ENCODE results near the gene SPCS3. TPM values are rescaled to one million over a fixed set of nuclear protein-coding genes. Genes with fewer than 3 reads are reported as not detected.

SPCS3 gene
- polyA plus RNA-seq (2013, experiment 1 of 2): 77.8 TPM
- polyA plus RNA-seq (2013, experiment 2 of 2): 81.6 TPM

- peak within 1 kb of the TSS; percentile 86 for H2BK120ac ChIP-seq (ENCODE audit: low read depth, low read length)
- H3K9ac ChIP-seq (ENCODE audit: low read length): peak within 1 kb of the TSS; percentile 99
- H3K23ac ChIP-seq (ENCODE audit: low read length in 2 of 2): peak within 1 kb of the TSS in 1 of 2 experiments; percentile 72
- peak within 1 kb of the TSS; percentile 69 to 88 for H3K4ac ChIP-seq (ENCODE audit: low read depth in 1 of 2, low read length in 2 of 2)
- peak; percentile 95 for DNase-seq
- peak within 1 kb of the TSS; percentile 84 to 94 for H3K4me3 ChIP-seq (ENCODE audit: insufficient read depth in 1 of 2, low read depth in 1 of 2, low read length in 2 of 2)
- peak within 1 kb of the TSS in 1 of 2 experiments; percentile 50 for H3K14ac ChIP-seq (ENCODE audit: low read length in 2 of 2)
- no peak within 1 kb of the TSS for H2BK15ac ChIP-seq (ENCODE audit: low read depth, poor library complexity, severe bottlenecking)
- whole genome bisulfite sequencing: under 1% methylated on average over 80 of the region's 94 CpGs
- H2AFZ ChIP-seq (ENCODE audit: low read depth, low read length): peak within 1 kb of the TSS; percentile 88
- H3K4me1 ChIP-seq (ENCODE audit: control insufficient read depth, insufficient read depth, low read depth, low read length): no peaks in the 10 kb centered on the region
- H3K36me3 ChIP-seq (ENCODE audit: control insufficient read depth in 1 of 2, insufficient read depth in 2 of 2, low read depth in 1 of 2, low read length in 2 of 2): no peaks in the 10 kb centered on the region
- peak within 1 kb of the TSS; percentile 74 for H4K8ac ChIP-seq (ENCODE audit: low read length)
- H3K18ac ChIP-seq (ENCODE audit: low read depth in 1 of 2, low read length in 2 of 2): peak within 1 kb of the TSS; percentile 81 to 93
- H3K9me3 ChIP-seq (ENCODE audit: control insufficient read depth, low read length): no peaks in the 10 kb centered on the region
- peak within 1 kb of the TSS; percentile 92 for H3K4me2 ChIP-seq (ENCODE audit: low read length, poor library complexity, severe bottlenecking)
- H2BK5ac ChIP-seq (ENCODE audit: low read depth, low read length, poor library complexity, severe bottlenecking): peak within 1 kb of the TSS; percentile 33
- H2BK12ac ChIP-seq (ENCODE audit: low read length in 2 of 2): peak within 1 kb of the TSS in 1 of 2 experiments; percentile 46
- H2AK5ac ChIP-seq (ENCODE audit: low read length, severe bottlenecking): no peak within 1 kb of the TSS
- H3K79me1 ChIP-seq (replicated peaks; ENCODE audit: low read length, poor library complexity, severe bottlenecking): peaks cover 2% of the 10 kb centered on the region
- peak within 1 kb of the TSS; percentile 90 for H4K91ac ChIP-seq (ENCODE audit: low read length)
- H3K27ac ChIP-seq (ENCODE audit: low read length, poor library complexity, severe bottlenecking): peak within 1 kb of the TSS; percentile 92
- no peaks in the 10 kb centered on the region for H3K27me3 ChIP-seq (ENCODE audit: control insufficient read depth in 1 of 2, insufficient read depth in 1 of 2, low read length in 2 of 2)
Measured at GRCh38 chr4:176319704-176320339, at the start of gene SPCS3. SPCS3 (plus strand) TSS chr4:176319966; CDS start chr4:176320077, 111 bp downstream.

- no peaks in the 10 kb centered on the region for H3K79me1 ChIP-seq (replicated peaks; ENCODE audit: low read length, poor library complexity, severe bottlenecking)
- peak; percentile 98 for DNase-seq
- H2BK5ac ChIP-seq (ENCODE audit: low read depth, low read length, poor library complexity, severe bottlenecking): no peak overlapping the region
- H2BK120ac ChIP-seq (ENCODE audit: low read depth, low read length): no peak overlapping the region
- H3K14ac ChIP-seq (ENCODE audit: low read length in 2 of 2): no peak overlapping the region
- no peaks in the 10 kb centered on the region for H3K4me1 ChIP-seq (ENCODE audit: control insufficient read depth, insufficient read depth, low read depth, low read length)
- H3K27ac ChIP-seq (ENCODE audit: low read length, poor library complexity, severe bottlenecking): peak overlapping the region; percentile 97
- H4K91ac ChIP-seq (ENCODE audit: low read length): no peak overlapping the region
- H2BK12ac ChIP-seq (ENCODE audit: low read length in 2 of 2): no peak overlapping the region
- H2AK5ac ChIP-seq (ENCODE audit: low read length, severe bottlenecking): no peak overlapping the region
- peak overlapping the region; percentile 39 for H2AFZ ChIP-seq (ENCODE audit: low read depth, low read length)
- H2BK15ac ChIP-seq (ENCODE audit: low read depth, poor library complexity, severe bottlenecking): no peak overlapping the region
- H3K9me3 ChIP-seq (ENCODE audit: control insufficient read depth, low read length): no peaks in the 10 kb centered on the region
- no peaks in the 10 kb centered on the region for H3K27me3 ChIP-seq (ENCODE audit: control insufficient read depth in 1 of 2, insufficient read depth in 1 of 2, low read length in 2 of 2)
- H3K4me3 ChIP-seq (ENCODE audit: insufficient read depth in 1 of 2, low read depth in 1 of 2, low read length in 2 of 2): peak overlapping the region in 1 of 2 experiments; percentile 28
- no peak overlapping the region for H3K4me2 ChIP-seq (ENCODE audit: low read length, poor library complexity, severe bottlenecking)
- H3K4ac ChIP-seq (ENCODE audit: low read depth in 1 of 2, low read length in 2 of 2): no peak overlapping the region
- H3K18ac ChIP-seq (ENCODE audit: low read depth in 1 of 2, low read length in 2 of 2): no peak overlapping the region
- 0% methylated on average over 1 of the region's 5 CpGs for WGBS
- no peak overlapping the region for H4K8ac ChIP-seq (ENCODE audit: low read length)
- no peak overlapping the region for H3K23ac ChIP-seq (ENCODE audit: low read length in 2 of 2)
- no peaks in the 10 kb centered on the region for H3K36me3 ChIP-seq (ENCODE audit: control insufficient read depth in 1 of 2, insufficient read depth in 2 of 2, low read depth in 1 of 2, low read length in 2 of 2)
- peak overlapping the region; percentile 75 for H3K9ac ChIP-seq (ENCODE audit: low read length)
Measured at GRCh38 chr4:176270669-176271068, 49.1 kb upstream of the SPCS3 start.

- no peak overlapping the region for H2BK120ac ChIP-seq (ENCODE audit: low read depth, low read length)
- H3K36me3 ChIP-seq (ENCODE audit: control insufficient read depth in 1 of 2, insufficient read depth in 2 of 2, low read depth in 1 of 2, low read length in 2 of 2): no peaks in the 10 kb centered on the region
- 85% methylated on average over 2 of the region's 3 CpGs for WGBS
- H2BK15ac ChIP-seq (ENCODE audit: low read depth, poor library complexity, severe bottlenecking): no peak overlapping the region
- no peak overlapping the region for H2BK12ac ChIP-seq (ENCODE audit: low read length in 2 of 2)
- DNase-seq: peak; percentile 64
- H2AK5ac ChIP-seq (ENCODE audit: low read length, severe bottlenecking): no peak overlapping the region
- peak overlapping the region; percentile 95 for H3K27ac ChIP-seq (ENCODE audit: low read length, poor library complexity, severe bottlenecking)
- no peak overlapping the region for H3K4me2 ChIP-seq (ENCODE audit: low read length, poor library complexity, severe bottlenecking)
- no peak overlapping the region for H3K4ac ChIP-seq (ENCODE audit: low read depth in 1 of 2, low read length in 2 of 2)
- H3K9me3 ChIP-seq (ENCODE audit: control insufficient read depth, low read length): no peaks in the 10 kb centered on the region
- H3K4me1 ChIP-seq (ENCODE audit: control insufficient read depth, insufficient read depth, low read depth, low read length): no peaks in the 10 kb centered on the region
- H3K9ac ChIP-seq (ENCODE audit: low read length): peak overlapping the region; percentile 75
- no peaks in the 10 kb centered on the region for H3K27me3 ChIP-seq (ENCODE audit: control insufficient read depth in 1 of 2, insufficient read depth in 1 of 2, low read length in 2 of 2)
- H3K14ac ChIP-seq (ENCODE audit: low read length in 2 of 2): no peak overlapping the region
- no peak overlapping the region for H4K91ac ChIP-seq (ENCODE audit: low read length)
- no peak overlapping the region for H4K8ac ChIP-seq (ENCODE audit: low read length)
- H3K18ac ChIP-seq (ENCODE audit: low read depth in 1 of 2, low read length in 2 of 2): no peak overlapping the region
- no peak overlapping the region for H2BK5ac ChIP-seq (ENCODE audit: low read depth, low read length, poor library complexity, severe bottlenecking)
- no peak overlapping the region for H3K23ac ChIP-seq (ENCODE audit: low read length in 2 of 2)
- no peak overlapping the region for H3K4me3 ChIP-seq (ENCODE audit: insufficient read depth in 1 of 2, low read depth in 1 of 2, low read length in 2 of 2)
- H3K79me1 ChIP-seq (replicated peaks; ENCODE audit: low read length, poor library complexity, severe bottlenecking): no peaks in the 10 kb centered on the region
- H2AFZ ChIP-seq (ENCODE audit: low read depth, low read length): no peak overlapping the region
Measured at GRCh38 chr4:176271749-176272148, 48.0 kb upstream of the SPCS3 start.

- Histone ChIP-seq H3K4ac (ENCODE audit: low read depth in 1 of 2, low read length in 2 of 2) (no peak overlapping the region), H4K8ac (ENCODE audit: low read length) (no peak overlapping the region), H3K79me1 (replicated peaks; ENCODE audit: low read length, poor library complexity, severe bottlenecking) (no peaks in the 10 kb centered on the region), H2BK12ac (ENCODE audit: low read length in 2 of 2) (no peak overlapping the region), H3K23ac (ENCODE audit: low read length in 2 of 2) (no peak overlapping the region), H3K18ac (ENCODE audit: low read depth in 1 of 2, low read length in 2 of 2) (no peak overlapping the region), H2BK120ac (ENCODE audit: low read depth, low read length) (no peak overlapping the region), H2BK5ac (ENCODE audit: low read depth, low read length, poor library complexity, severe bottlenecking) (no peak overlapping the region), H2AFZ (ENCODE audit: low read depth, low read length) (no peak overlapping the region), H3K36me3 (ENCODE audit: control insufficient read depth in 1 of 2, insufficient read depth in 2 of 2, low read depth in 1 of 2, low read length in 2 of 2) (no peaks in the 10 kb centered on the region), H3K9me3 (ENCODE audit: control insufficient read depth, low read length) (no peaks in the 10 kb centered on the region), H3K14ac (ENCODE audit: low read length in 2 of 2) (no peak overlapping the region), H3K9ac (ENCODE audit: low read length) (no peak overlapping the region), H2BK15ac (ENCODE audit: low read depth, poor library complexity, severe bottlenecking) (peak overlapping the region; percentile 80), H2AK5ac (ENCODE audit: low read length, severe bottlenecking) (peak overlapping the region; percentile 87), H3K27me3 (ENCODE audit: control insufficient read depth in 1 of 2, insufficient read depth in 1 of 2, low read length in 2 of 2) (no peaks in the 10 kb centered on the region), H3K4me1 (ENCODE audit: control insufficient read depth, insufficient read depth, low read depth, low read length) (no peaks in the 10 kb centered on the region), H3K4me2 (ENCODE audit: low read length, poor library complexity, severe bottlenecking) (no peak overlapping the region), H3K4me3 (ENCODE audit: insufficient read depth in 1 of 2, low read depth in 1 of 2, low read length in 2 of 2) (no peak overlapping the region), H4K91ac (ENCODE audit: low read length) (no peak overlapping the region), H3K27ac (ENCODE audit: low read length, poor library complexity, severe bottlenecking) (no peak overlapping the region)
- DNase-seq: no peak
- WGBS: 94% methylated on average over 3 of the region's 3 CpGs
Measured at GRCh38 chr4:176272799-176273198, 47.0 kb upstream of the SPCS3 start.

Measured in mesenchymal stem cell (in vitro differentiated cells and primary cell).